Kidney (tissue), 14 donors: ENCODE data around the gene CDC5L. TPM values are rescaled to one million over a fixed set of nuclear protein-coding genes. Genes with fewer than 3 reads are reported as not detected.

Experiments
- DNase-seq, 5 donors: peaks; one replicate each; pipeline ENCODE4 v3.0.0-alpha.2; 2013 to 2020
- FAIRE-seq: peaks from 2 replicates; lab custom pipeline; 2012; peaks lifted over from hg19 to GRCh38; lab: Jason Lieb, UNC
- H3K27ac ChIP-seq, 2 donors: one replicate each; pipeline ENCODE4 v1.7.0; 2013; ENCODE audit warnings: low read depth in 2 of 2, low read length in 2 of 2, inconsistent platforms in 1 of 2
- H3K27me3 ChIP-seq: one replicate; pipeline ENCODE4 v1.7.1; 2013; ENCODE audit warnings: low read length, inconsistent platforms; ENCODE audit not compliant: control insufficient read depth, insufficient read depth
- H3K36me3 ChIP-seq, 3 donors: one replicate each; pipeline versions ENCODE4 v1.7.0 to v1.7.1; 2013; ENCODE audit warnings: low read length in 3 of 3, control low read depth in 1 of 3, inconsistent platforms in 1 of 3; ENCODE audit not compliant: insufficient read depth in 3 of 3, control insufficient read depth in 2 of 3
- H3K4me1 ChIP-seq, 3 donors: one replicate each; pipeline versions ENCODE4 v1.7.0 to v1.7.1; 2013; ENCODE audit warnings: low read length in 3 of 3, inconsistent platforms in 1 of 3, low read depth in 1 of 3; ENCODE audit not compliant: control insufficient read depth in 2 of 3, insufficient read depth in 2 of 3
- H3K4me3 ChIP-seq, 3 donors: one replicate each; pipeline versions ENCODE4 v1.7.0 to v1.8.1; 2013; ENCODE audit warnings: low read length in 3 of 3, control low read depth in 1 of 3, inconsistent platforms in 1 of 3
- H3K9ac ChIP-seq, 3 donors: one replicate each; pipeline versions ENCODE4 v1.7.0 to v1.7.1; 2013; ENCODE audit warnings: low read length in 3 of 3, control low read depth in 1 of 3, inconsistent platforms in 1 of 3
- H3K9me3 ChIP-seq, 3 donors: one replicate each; pipeline versions ENCODE4 v1.7.0 to v1.7.1; 2013; ENCODE audit warnings: low read length in 3 of 3, control low read depth in 1 of 3, inconsistent platforms in 1 of 3; ENCODE audit not compliant: control insufficient read depth in 2 of 3, insufficient read depth in 1 of 3
- CTCF ChIP-seq: IDR thresholded peaks from 3 replicates; pipeline ENCODE4 v1.5.1; 2012; ENCODE audit warnings: mild to moderate bottlenecking, moderate library complexity, borderline replicate concordance; ENCODE audit not compliant: insufficient read depth; ENCODE audit errors: extremely low read depth
- intact Hi-C: fragments of 100-400 bp; cut with DNase I; formaldehyde crosslinking; loops from one replicate; pipeline ENCODE4 v1.11.1; 2022
- polyA plus RNA-seq: library from polyadenylated mRNA; stranded (reverse); fragments of 350-450 nt; fragmentation: Illumina TruSeq; extraction: RNeasy Lipid Tissue Mini Kit (QIAGEN cat#74804); gene quantifications from one replicate; pipeline ENCODE4 v1.2.3, GENCODE V29; 2014; ENCODE audit warnings: low read depth, low replicate concordance; ENCODE audit not compliant: insufficient read depth
- total RNA-seq: library from RNA; stranded (reverse); fragmentation: NEBNext Ultra II Directional; extraction: Animal tissue kit (Norgen Biotek cat#: 25700); gene quantifications from one replicate; pipeline ENCODE4 v1.2.1, GENCODE V29; 2021
- donor health status: control.
- donor health status: control.
- donor health status: control.
- donor health status: control.
- donor health status: control.
- donor health status: DM: yes; HTN: yes; CAD: no.
- donor health status: Normal renal cell carcinoma (clear cell type).

Gene CDC5L
- total and polyA plus RNA-seq, 2 donors from 2014 or later: 7.6 to 17.6 TPM

- no peak overlapping the region for H3K9ac ChIP-seq
- peaks cover 18 to 46% (median 33%) of the 10 kb centered on the region in 3 donors for H3K36me3 ChIP-seq
- H3K4me3 ChIP-seq: no peak overlapping the region
- no peak for DNase-seq
- FAIRE-seq: no peak
- H3K27ac ChIP-seq: no peak overlapping the region
- no peaks in the 10 kb centered on the region for H3K27me3 ChIP-seq
- TF ChIP-seq CTCF: no peak
- H3K9me3 ChIP-seq: no peaks in the 10 kb centered on the region
- intact Hi-C loops: no loop called here
- H3K4me1 ChIP-seq: no peaks in the 10 kb centered on the region
Observed at GRCh38 chr6:44397424-44398164, 10.1 kb downstream of the CDC5L start.

- H3K9ac ChIP-seq: no peak overlapping the region
- no peak overlapping the region for H3K4me3 ChIP-seq
- peaks cover 6 to 33% (median 26%) of the 10 kb centered on the region in 3 donors for H3K36me3 ChIP-seq
- DNase-seq (no peak), FAIRE-seq (no peak)
- no peaks in the 10 kb centered on the region for H3K4me1 ChIP-seq
- TF ChIP-seq CTCF: no peak
- H3K9me3 ChIP-seq: no peaks in the 10 kb centered on the region
- no peaks in the 10 kb centered on the region for H3K27me3 ChIP-seq
- intact Hi-C loops: no loop called here
- H3K27ac ChIP-seq: no peak overlapping the region
Observed at GRCh38 chr6:44399991-44400390, 12.5 kb downstream of the CDC5L start.

DNA sequence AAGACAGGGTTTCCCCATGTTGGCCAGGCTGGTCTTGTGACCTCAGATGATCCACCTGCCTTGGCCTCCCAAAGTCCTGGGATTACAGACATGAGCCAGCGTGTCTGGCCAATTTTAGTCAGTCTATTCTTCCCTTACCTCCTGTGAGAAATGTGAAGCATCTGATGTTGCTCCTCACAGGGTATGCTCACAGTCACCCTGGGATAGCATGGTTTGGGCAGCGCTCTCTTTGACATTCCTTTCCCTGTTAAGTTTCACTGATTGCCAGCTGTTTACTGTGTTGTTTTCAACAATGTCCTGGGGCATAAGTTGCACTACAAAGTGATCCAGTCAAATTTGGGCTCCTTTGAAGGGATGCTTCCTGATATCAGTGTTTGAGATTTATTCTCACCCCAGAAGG, 13.1 kb downstream of the CDC5L start:
- TF ChIP-seq CTCF: no peak
- H3K9ac ChIP-seq: no peak overlapping the region
- no peak overlapping the region for H3K27ac ChIP-seq

More for the DNA sequence above, 13.1 kb downstream of the CDC5L start:
- intact Hi-C loops: no loop called here
- no peak for FAIRE-seq
- DNase-seq: no peak
- peaks cover 6 to 33% (median 20%) of the 10 kb centered on the region in 3 donors for H3K36me3 ChIP-seq
- no peaks in the 10 kb centered on the region for H3K27me3 ChIP-seq
- H3K4me1 ChIP-seq: no peaks in the 10 kb centered on the region
- no peaks in the 10 kb centered on the region for H3K9me3 ChIP-seq
- no peak overlapping the region for H3K4me3 ChIP-seq
